Astrocyte of the hippocampus (primary cell): ENCODE results near the gene TMCO6.
"Not testable (repeated sequence)": the region's sequence is repeated elsewhere in the genome, so short reads cannot be mapped to it uniquely, and the experiment has no call there.

Experiments
- DNase-seq: peaks from one replicate; pipeline ENCODE4 v3.0.0; 2011; ENCODE audit warnings: low read depth, low spot score

Gene TMCO6

GRCh38 chr5:140639148-140639981 is at the start of gene TMCO6:
TSS of gene TMCO6 (plus strand) at chr5:140639451. CDS start at chr5:140639528, 77 bp downstream.
- peak; percentile 98 for DNase-seq

GRCh38 chr5:140590861-140591260 is 48.4 kb upstream of the TMCO6 start:
- DNase-seq = no peak

GRCh38 chr5:140591747-140592372 is 47.4 kb upstream of the TMCO6 start:
- no peak for DNase-seq

- not testable (repeated sequence) for DNase-seq
Observed at GRCh38 chr5:140593070-140593469, 46.2 kb upstream of the TMCO6 start.

GRCh38 chr5:140594169-140594568 is 45.1 kb upstream of the TMCO6 start:
- no peak for DNase-seq

- no peak for DNase-seq
Observed at GRCh38 chr5:140595538-140596300, 43.5 kb upstream of the TMCO6 start.

GRCh38 chr5:140596321-140596741 is 42.9 kb upstream of the TMCO6 start:
- peak; percentile 62 for DNase-seq

GRCh38 chr5:140598836-140599235 is 40.4 kb upstream of the TMCO6 start:
- no peak for DNase-seq

- no peak for DNase-seq
Observed at GRCh38 chr5:140600096-140600495, 39.2 kb upstream of the TMCO6 start.

GRCh38 chr5:140602147-140602546 is 37.1 kb upstream of the TMCO6 start:
- DNase-seq = no peak

- not testable (repeated sequence) for DNase-seq
Observed at GRCh38 chr5:140603446-140603698, 35.9 kb upstream of the TMCO6 start.

GRCh38 chr5:140603734-140604133 is 35.5 kb upstream of the TMCO6 start:
- DNase-seq = no peak

GRCh38 chr5:140605879-140606278 is 33.4 kb upstream of the TMCO6 start:
- no peak for DNase-seq

- DNase-seq = no peak
Observed at GRCh38 chr5:140607031-140607430, 32.2 kb upstream of the TMCO6 start.

GRCh38 chr5:140608722-140609121 is 30.5 kb upstream of the TMCO6 start:
- DNase-seq = no peak

GRCh38 chr5:140609126-140609525 is 30.1 kb upstream of the TMCO6 start:
- DNase-seq = no peak

- DNase-seq = no peak
Observed at GRCh38 chr5:140611020-140611521, 28.2 kb upstream of the TMCO6 start.

- no peak for DNase-seq
Observed at GRCh38 chr5:140622301-140622700, 16.9 kb upstream of the TMCO6 start.

GRCh38 chr5:140623061-140623460 is 16.2 kb upstream of the TMCO6 start:
- not testable (repeated sequence) for DNase-seq

- not testable (repeated sequence) for DNase-seq
Observed at GRCh38 chr5:140624886-140625285, 14.4 kb upstream of the TMCO6 start.

GRCh38 chr5:140627972-140628371 is 11.3 kb upstream of the TMCO6 start:
- no peak for DNase-seq

- no peak for DNase-seq
Observed at GRCh38 chr5:140628711-140629110, 10.5 kb upstream of the TMCO6 start.
